ENCODE results near the gene POLD3.

The POLD3 gene

GRCh38 chr11:74685338-74685737 lies 93.0 kb downstream of the POLD3 start:
- TF ChIP-seq FOXP2 (optimal IDR thresholded peaks at IDR 0.05; ENCODE audit: borderline replicate concordance, extremely low read depth, extremely low read length, insufficient read depth) (no peak), TAF1 (IDR thresholded peaks at IDR 0.05; ENCODE audit: borderline replicate concordance, insufficient read depth, low read length) (no peak), SIN3A (IDR thresholded peaks at IDR 0.05; ENCODE audit: borderline replicate concordance, insufficient read depth, low read length) (no peak), POLR2AphosphoS5 (IDR thresholded peaks at IDR 0.05; ENCODE audit: low read depth, low read length) (no peak), REST (IDR thresholded peaks at IDR 0.05; ENCODE audit: insufficient read depth in 1 of 2, low read depth in 2 of 2, low read length in 2 of 2) (no peak)

GRCh38 chr11:74685905-74686304 lies 93.5 kb downstream of the POLD3 start:
- no peak for TF ChIP-seq REST (IDR thresholded peaks at IDR 0.05; ENCODE audit: insufficient read depth in 1 of 2, low read depth in 2 of 2, low read length in 2 of 2)
- no peak for TF ChIP-seq TAF1 (IDR thresholded peaks at IDR 0.05; ENCODE audit: borderline replicate concordance, insufficient read depth, low read length)
- no peak for TF ChIP-seq POLR2AphosphoS5 (IDR thresholded peaks at IDR 0.05; ENCODE audit: low read depth, low read length)
- TF ChIP-seq SIN3A (IDR thresholded peaks at IDR 0.05; ENCODE audit: borderline replicate concordance, insufficient read depth, low read length) = no peak
- TF ChIP-seq FOXP2 (optimal IDR thresholded peaks at IDR 0.05; ENCODE audit: borderline replicate concordance, extremely low read depth, extremely low read length, insufficient read depth) = no peak

- TF ChIP-seq POLR2AphosphoS5 (IDR thresholded peaks at IDR 0.05; ENCODE audit: low read depth, low read length) = no peak
- no peak for TF ChIP-seq TAF1 (IDR thresholded peaks at IDR 0.05; ENCODE audit: borderline replicate concordance, insufficient read depth, low read length)
- no peak for TF ChIP-seq REST (IDR thresholded peaks at IDR 0.05; ENCODE audit: insufficient read depth in 1 of 2, low read depth in 2 of 2, low read length in 2 of 2)
- TF ChIP-seq SIN3A (IDR thresholded peaks at IDR 0.05; ENCODE audit: borderline replicate concordance, insufficient read depth, low read length) = no peak
- TF ChIP-seq FOXP2 (optimal IDR thresholded peaks at IDR 0.05; ENCODE audit: borderline replicate concordance, extremely low read depth, extremely low read length, insufficient read depth) = no peak
These were observed 94.4 kb downstream of the POLD3 start for GRCh38 chr11:74686792-74687191.

- TF ChIP-seq POLR2AphosphoS5 (IDR thresholded peaks at IDR 0.05; ENCODE audit: low read depth, low read length) = no peak
- TF ChIP-seq TAF1 (IDR thresholded peaks at IDR 0.05; ENCODE audit: borderline replicate concordance, insufficient read depth, low read length) = no peak
- TF ChIP-seq SIN3A (IDR thresholded peaks at IDR 0.05; ENCODE audit: borderline replicate concordance, insufficient read depth, low read length) = no peak
- TF ChIP-seq REST (IDR thresholded peaks at IDR 0.05; ENCODE audit: insufficient read depth in 1 of 2, low read depth in 2 of 2, low read length in 2 of 2) = no peak
- TF ChIP-seq FOXP2 (optimal IDR thresholded peaks at IDR 0.05; ENCODE audit: borderline replicate concordance, extremely low read depth, extremely low read length, insufficient read depth) = no peak
These were observed 95.0 kb downstream of the POLD3 start for GRCh38 chr11:74687237-74688023.

All from PFSK-1 (cell line).